GM12891 (cell line): ENCODE measurements around the gene SLC25A24.
"Not testable (repeated sequence)": the region's sequence is repeated elsewhere in the genome, so short reads cannot be mapped to it uniquely, and the experiment has no call there.

ENCODE experiments used
- DNase-seq: peaks from one replicate; pipeline ENCODE4 v3.0.0; 2011; ENCODE audit warnings: low spot score; ENCODE audit not compliant: insufficient read length
- FAIRE-seq: peaks from 2 replicates; lab custom pipeline; 2011; peaks lifted over from hg19 to GRCh38; lab: Jason Lieb, UNC
- PAX5 ChIP-seq: IDR thresholded peaks from 2 replicates; pipeline ENCODE4 v1.6.1; 2011; ENCODE audit warnings: low read length, moderate library complexity, mild to moderate bottlenecking; ENCODE audit not compliant: insufficient read depth, severe bottlenecking
- POLR2A ChIP-seq: IDR thresholded peaks from 2 replicates; pipeline ENCODE4 v1.6.1; 2011; ENCODE audit warnings: low read depth, low read length, control low read depth
- POLR2AphosphoS5 ChIP-seq: IDR thresholded peaks from 2 replicates; pipeline ENCODE4 v1.6.1; 2011; ENCODE audit warnings: low read depth, low read length, control low read depth
- POU2F2 ChIP-seq: IDR thresholded peaks from 2 replicates; pipeline ENCODE4 v1.6.1; 2011; ENCODE audit warnings: low read depth, mild to moderate bottlenecking, control low read depth, low read length, moderate library complexity
- SPI1 ChIP-seq: IDR thresholded peaks from 2 replicates; pipeline ENCODE4 v1.6.1; 2011; ENCODE audit warnings: low read depth, low read length, control low read depth
- TAF1 ChIP-seq: IDR thresholded peaks from 2 replicates; pipeline ENCODE4 v1.6.1; 2011; ENCODE audit warnings: low read depth, low read length, control low read depth

Gene SLC25A24

GRCh38 chr1:108151548-108151947 lies 48.6 kb downstream of the SLC25A24 start:
- DNase-seq: no peak
- no peak for FAIRE-seq

GRCh38 chr1:108149796-108150467 lies 50.2 kb downstream of the SLC25A24 start:
- TF ChIP-seq POLR2AphosphoS5 (no peak), PAX5 (no peak), POU2F2 (no peak), TAF1 (no peak), SPI1 (no peak), POLR2A (no peak)
- DNase-seq (no peak), FAIRE-seq (no peak)

More at GRCh38 chr1:108151548-108151947, 48.6 kb downstream of the SLC25A24 start:
- TF ChIP-seq SPI1 (no peak), PAX5 (no peak), POU2F2 (no peak), POLR2A (no peak), POLR2AphosphoS5 (no peak), TAF1 (no peak)

GRCh38 chr1:108144569-108144968 lies 55.6 kb downstream of the SLC25A24 start:
- DNase-seq, FAIRE-seq: not testable (repeated sequence)

- no peak for FAIRE-seq
- TF ChIP-seq TAF1 (no peak), POLR2AphosphoS5 (no peak), PAX5 (no peak), POU2F2 (no peak), SPI1 (no peak), POLR2A (no peak)
- DNase-seq: no peak
Measured at GRCh38 chr1:108142773-108143394, 57.3 kb downstream of the SLC25A24 start.

- no peak for FAIRE-seq
- no peak for DNase-seq
- no peak for TF ChIP-seq TAF1
- no peak for TF ChIP-seq POLR2AphosphoS5
- TF ChIP-seq SPI1: no peak
- TF ChIP-seq PAX5: no peak
- TF ChIP-seq POU2F2: no peak
Measured at GRCh38 chr1:108142258-108142657, 57.9 kb downstream of the SLC25A24 start.

GRCh38 chr1:108141621-108142020 lies 58.5 kb downstream of the SLC25A24 start:
- TF ChIP-seq TAF1: no peak
- no peak for TF ChIP-seq PAX5
- TF ChIP-seq POU2F2: no peak
- no peak for TF ChIP-seq SPI1
- TF ChIP-seq POLR2A: no peak
- TF ChIP-seq POLR2AphosphoS5: no peak
- DNase-seq (no peak), FAIRE-seq (no peak)

- FAIRE-seq: no peak
- TF ChIP-seq TAF1 (no peak), PAX5 (no peak), POLR2A (no peak), POU2F2 (no peak), POLR2AphosphoS5 (no peak), SPI1 (no peak)
- DNase-seq: no peak
Measured at GRCh38 chr1:108140936-108141335, 59.2 kb downstream of the SLC25A24 start.

- no peak for TF ChIP-seq PAX5
- no peak for TF ChIP-seq POU2F2
- TF ChIP-seq POLR2A: no peak
- no peak for TF ChIP-seq TAF1
- no peak for TF ChIP-seq SPI1
- TF ChIP-seq POLR2AphosphoS5: no peak
- no peak for DNase-seq
- no peak for FAIRE-seq
Measured at GRCh38 chr1:108140177-108140576, 60.0 kb downstream of the SLC25A24 start.

- not testable (repeated sequence) for DNase-seq, FAIRE-seq
Measured at GRCh38 chr1:108139555-108139954, 60.6 kb downstream of the SLC25A24 start.

- FAIRE-seq, DNase-seq: not testable (repeated sequence)
Measured at GRCh38 chr1:108133148-108133547, 67.0 kb downstream of the SLC25A24 start.

- not testable (repeated sequence) for DNase-seq, FAIRE-seq
Measured at GRCh38 chr1:108132367-108132766, 67.8 kb downstream of the SLC25A24 start.

GRCh38 chr1:108131281-108131680 lies 68.9 kb downstream of the SLC25A24 start:
- DNase-seq, FAIRE-seq: not testable (repeated sequence)
